ENCODE measurements around the gene CIART. TPM values are rescaled to one million over a fixed set of nuclear protein-coding genes. Genes with fewer than 3 reads are reported as not detected.
A peak's percentile ranks its signal among the peaks of the same experiment; 100 is the strongest.

The CIART gene
- total and polyA plus RNA-seq, 10 of the 15 experiments (the other 5 are each of a cell fraction or from before 2014, with no cell fraction given): 0.44 to 1.4 (median 0.67) TPM

- TF ChIP-seq EED (IDR thresholded peaks at IDR 0.05; ENCODE audit: low read depth) (peak; percentile 22; the same call in 1 of the 2 replicates), RELB (IDR thresholded peaks at IDR 0.05; ENCODE audit: low read depth) (0 out of 2 replicates have a peak, but pooled peaks have one; percentile 40), RUNX3 (IDR thresholded peaks at IDR 0.05; ENCODE audit: low read length) (peak; percentile 87), HDAC2 (IDR thresholded peaks at IDR 0.05) (no peak), CREB1 (IDR thresholded peaks at IDR 0.05; ENCODE audit: low read depth) (peak; percentile 84), IRF3 (IDR thresholded peaks at IDR 0.05) (no peak), SPI1 (IDR thresholded peaks at IDR 0.05; ENCODE audit: borderline replicate concordance, insufficient read depth, low read depth, low read length) (peak; percentile 79), BRCA1 (IDR thresholded peaks at IDR 0.05; ENCODE audit: low read depth, low read length) (no peak), MYC (IDR thresholded peaks at IDR 0.05; ENCODE audit: insufficient read depth, insufficient read length, insufficient replicate concordance, low read length, severe bottlenecking) (no peak), NKRF (conservative IDR thresholded peaks at IDR 0.05) (peak; percentile 60), E4F1 (IDR thresholded peaks at IDR 0.05; ENCODE audit: borderline replicate concordance, partially characterized antibody) (no peak), MXI1 (IDR thresholded peaks at IDR 0.05; ENCODE audit: low read depth, low read length) (0 out of 2 replicates have a peak, but pooled peaks have one; percentile 70), RFX5 (IDR thresholded peaks at IDR 0.05; ENCODE audit: low read depth, low read length) (no peak), NR2C1 (IDR thresholded peaks at IDR 0.05) (peak; percentile 58), NRF1 (conservative IDR thresholded peaks at IDR 0.05; ENCODE audit: low read depth, low read length) (no peak), MAX (IDR thresholded peaks at IDR 0.05; ENCODE audit: low read depth, low read length) (no peak), GABPA (IDR thresholded peaks at IDR 0.05; ENCODE audit: low read depth) (peak; percentile 90), NBN (IDR thresholded peaks at IDR 0.05) (peak; percentile 86), PBX3 (IDR thresholded peaks at IDR 0.05; ENCODE audit: insufficient replicate concordance, low read depth, low read length) (no peak), YBX1 (IDR thresholded peaks at IDR 0.05) (no peak), HCFC1 (IDR thresholded peaks at IDR 0.05; ENCODE audit: low read length) (peak; percentile 93), NFXL1 (IDR thresholded peaks at IDR 0.05; ENCODE audit: borderline replicate concordance) (no peak)
These were observed 13.5 kb upstream of the CIART start, which contains the start of gene APH1A (continued) for GRCh38 chr1:150268705-150269403.
